Lower lobe of right lung (tissue), 2 donors: Measurements from ENCODE around the gene HDAC4. TPM values are rescaled to one million over a fixed set of nuclear protein-coding genes. Genes with fewer than 3 reads are reported as not detected.

ENCODE experiments used
- ATAC-seq, 2 donors: fragments of 200-7000 bp; cut with Tn5 transposase; one replicate each; pipeline ENCODE4 v1.9.1; 2020 to 2022; ENCODE audit warnings: mild to moderate bottlenecking in 2 of 2, moderate library complexity in 2 of 2
- DNase-seq: peaks from one replicate; pipeline ENCODE4 v3.0.0-alpha.2; 2020
- H3K27ac ChIP-seq: fragments of 200-600 bp; one replicate; pipeline ENCODE4 v1.8.0; 2022
- H3K27me3 ChIP-seq: fragments of 200-600 bp; one replicate; pipeline ENCODE4 v1.8.0; 2022; ENCODE audit warnings: low read depth
- H3K36me3 ChIP-seq: fragments of 200-600 bp; one replicate; pipeline ENCODE4 v1.8.0; 2022; ENCODE audit warnings: mild to moderate bottlenecking
- H3K4me1 ChIP-seq: fragments of 200-600 bp; one replicate; pipeline ENCODE4 v1.8.0; 2022
- H3K4me3 ChIP-seq: fragments of 200-600 bp; one replicate; pipeline ENCODE4 v1.8.0; 2022; ENCODE audit warnings: mild to moderate bottlenecking
- H3K9me3 ChIP-seq: fragments of 200-600 bp; one replicate; pipeline ENCODE4 v1.8.0; 2022
- CTCF ChIP-seq: fragments of 200-600 bp; IDR thresholded peaks from one replicate; pipeline ENCODE4 v1.8.0; 2022; ENCODE audit warnings: antibody characterized with exemption, mild to moderate bottlenecking
- intact Hi-C: fragments of 100-400 bp; cut with DNase I; formaldehyde crosslinking; loops from one replicate; pipeline ENCODE4 v1.11.0; 2022
- total RNA-seq: library from RNA; stranded (reverse); fragmentation: NEBNext Ultra II Directional; extraction: Animal tissue kit (Norgen Biotek cat#: 25700); gene quantifications from one replicate; pipeline ENCODE4 v1.2.1, GENCODE V29; 2021
- donor health status: DM: no; HTN: yes; CAD: no; lungs with severe emphysema.

HDAC4 gene
- total RNA-seq, 1 donor from 2014 or later, result 44.9 TPM

DNA sequence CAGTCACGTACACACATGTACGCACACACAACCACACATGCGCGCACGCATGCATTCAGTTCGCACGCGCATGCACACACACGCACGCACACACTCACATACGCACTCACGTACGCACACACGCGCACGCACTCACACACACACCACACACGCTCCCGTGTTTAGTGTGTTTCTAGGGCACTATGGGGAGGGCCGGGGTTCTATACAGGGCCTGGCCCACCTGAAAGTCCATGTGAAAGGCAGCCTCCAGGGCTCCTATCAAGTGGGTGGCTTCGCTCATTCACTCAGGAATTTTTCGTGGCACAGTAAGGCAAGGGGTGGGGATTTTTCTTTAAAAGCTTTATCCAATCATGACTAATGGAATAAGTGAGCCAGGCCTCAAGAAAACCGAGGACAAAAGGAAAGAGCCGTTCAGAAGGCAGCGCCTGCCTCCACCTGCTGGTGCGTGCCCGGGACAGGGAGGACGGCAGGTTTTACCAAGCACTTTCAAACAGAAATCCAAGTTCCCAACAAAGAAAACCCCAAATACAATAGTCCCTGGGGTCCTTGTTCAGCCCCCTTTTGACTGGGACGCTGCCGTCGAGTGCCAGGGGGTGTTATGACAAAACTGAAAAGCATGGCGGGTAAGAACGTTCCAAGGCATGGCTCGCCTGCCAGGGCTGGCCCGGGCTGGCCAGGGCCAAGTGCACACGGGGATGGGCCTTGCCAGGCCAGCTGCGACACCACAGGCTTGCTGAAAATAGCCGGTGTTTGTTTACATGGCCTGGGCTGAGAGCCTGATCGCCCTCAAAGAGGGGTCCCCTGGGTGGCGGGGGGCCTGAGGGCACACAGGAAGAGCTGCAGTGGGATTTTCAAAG lies 110.0 kb downstream of the HDAC4 start:
- DNase-seq (peak; percentile 44), ATAC-seq (peak in 1 of 2 donors; percentile 22)
- H3K27ac ChIP-seq, result no peak overlapping the region
- H3K9me3 ChIP-seq, result no peaks in the 10 kb centered on the region
- H3K27me3 ChIP-seq, result no peaks in the 10 kb centered on the region
- peaks cover 47% of the 10 kb centered on the region for H3K4me1 ChIP-seq
- intact Hi-C loops, result no loop called here
- H3K4me3 ChIP-seq, result no peak overlapping the region
- TF ChIP-seq CTCF, result no peak
- H3K36me3 ChIP-seq, result no peaks in the 10 kb centered on the region

DNA sequence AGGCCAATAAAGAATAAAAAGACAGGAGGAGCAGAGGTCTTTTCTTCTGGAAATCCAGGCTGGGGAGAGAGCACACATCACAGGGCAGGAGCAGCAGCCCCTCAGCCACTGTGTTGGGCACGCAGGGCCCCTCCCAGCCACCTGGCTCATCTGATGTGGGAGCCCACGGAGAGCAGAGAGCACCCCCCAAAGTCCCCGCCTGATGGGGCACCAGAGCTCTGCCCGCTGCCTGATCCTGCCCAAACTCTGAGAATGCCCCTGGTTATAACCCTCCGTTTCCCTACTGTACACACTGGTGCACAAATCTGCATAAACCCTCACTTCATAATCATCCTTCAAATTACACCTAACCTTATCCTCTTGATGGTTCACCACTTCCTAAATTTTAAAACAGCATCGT lies 111.3 kb downstream of the HDAC4 start:
- H3K4me1 ChIP-seq, result peaks cover 53% of the 10 kb centered on the region
- ATAC-seq, result no peak
- intact Hi-C loops, result no loop called here

DNA sequence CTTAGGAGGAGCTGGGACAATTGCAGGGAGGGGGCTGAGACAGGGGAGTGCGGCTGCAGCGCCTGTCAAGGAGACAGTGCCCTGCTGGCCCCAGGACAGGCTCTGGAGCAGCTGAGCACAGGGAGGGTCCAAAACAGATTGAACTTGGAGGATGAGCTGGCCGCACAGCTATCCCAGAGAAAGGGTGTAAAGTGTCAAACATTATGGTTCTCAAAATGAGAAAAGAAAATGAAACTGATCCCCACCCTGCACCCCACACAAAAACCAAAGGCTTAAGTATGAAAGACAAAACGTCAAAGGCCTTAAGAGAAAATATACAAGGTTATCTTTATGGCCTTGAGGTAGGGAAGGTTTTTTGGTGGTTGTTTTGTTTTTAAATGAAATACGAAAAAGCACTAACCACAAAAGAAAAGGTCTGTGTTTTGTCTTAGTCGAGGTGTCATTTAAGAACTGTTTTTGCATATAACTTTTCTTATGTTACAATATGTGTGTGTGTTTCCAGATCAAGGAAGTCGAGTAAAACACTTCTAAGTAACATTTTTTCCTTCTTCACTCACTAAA lies 111.8 kb downstream of the HDAC4 start:
- intact Hi-C loops, result no loop called here
- Histone ChIP-seq H3K4me1 (peaks cover 53% of the 10 kb centered on the region), H3K27ac (peak overlapping the region; percentile 34)

More for the DNA sequence above, 111.3 kb downstream of the HDAC4 start:
- Histone ChIP-seq H3K27ac (no peak overlapping the region), H3K36me3 (no peaks in the 10 kb centered on the region), H3K27me3 (no peaks in the 10 kb centered on the region), H3K4me3 (no peak overlapping the region), H3K9me3 (no peaks in the 10 kb centered on the region)
- TF ChIP-seq CTCF, result no peak
- peak; percentile 29 for DNase-seq

GRCh38 chr2:239288237-239288636 lies 112.6 kb downstream of the HDAC4 start:
- ATAC-seq, result no peak
- Histone ChIP-seq H3K4me1 (peaks cover 45% of the 10 kb centered on the region), H3K27ac (no peak overlapping the region), H3K9me3 (no peaks in the 10 kb centered on the region), H3K36me3 (no peaks in the 10 kb centered on the region), H3K4me3 (no peak overlapping the region), H3K27me3 (no peaks in the 10 kb centered on the region)
- TF ChIP-seq CTCF, result no peak
- intact Hi-C loops, result no loop called here
- DNase-seq, result no peak

More for the DNA sequence above, 111.8 kb downstream of the HDAC4 start:
- peak in 1 of 2 donors; percentile 8 for ATAC-seq
- no peak for TF ChIP-seq CTCF
- no peaks in the 10 kb centered on the region for H3K36me3 ChIP-seq
- H3K4me3 ChIP-seq, result no peak overlapping the region
- no peaks in the 10 kb centered on the region for H3K9me3 ChIP-seq
- peak; percentile 20 for DNase-seq
- no peaks in the 10 kb centered on the region for H3K27me3 ChIP-seq

DNA sequence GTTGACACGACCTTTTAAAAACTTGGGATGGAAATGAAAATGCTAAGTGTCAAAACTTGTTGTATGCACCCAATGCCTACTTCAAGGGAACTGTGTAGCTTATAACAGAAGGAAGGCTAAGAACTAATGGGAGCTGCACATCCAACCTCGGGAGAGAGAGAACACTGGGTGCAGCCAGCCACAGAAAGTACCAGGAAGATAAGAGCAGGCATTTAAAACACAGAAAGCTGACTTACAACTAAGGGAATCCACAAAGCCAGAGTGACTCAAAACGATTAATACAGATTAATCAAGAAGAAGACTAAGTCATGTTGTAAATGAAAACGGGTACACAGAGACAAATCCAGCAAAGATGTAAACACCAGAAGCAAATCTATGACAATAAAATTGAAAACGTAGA lies 113.4 kb downstream of the HDAC4 start:
- TF ChIP-seq CTCF, result no peak
- no peak overlapping the region for H3K27ac ChIP-seq
- no peaks in the 10 kb centered on the region for H3K9me3 ChIP-seq
- no peaks in the 10 kb centered on the region for H3K36me3 ChIP-seq
- DNase-seq (no peak), ATAC-seq (no peak)
- peaks cover 44% of the 10 kb centered on the region for H3K4me1 ChIP-seq
- H3K27me3 ChIP-seq, result no peaks in the 10 kb centered on the region
- intact Hi-C loops, result no loop called here
- no peak overlapping the region for H3K4me3 ChIP-seq
